ENCODE measurements around the gene PDE6B. TPM values are rescaled to one million over a fixed set of nuclear protein-coding genes. Genes with fewer than 3 reads are reported as not detected.

Gene PDE6B
- total and polyA plus RNA-seq, 2 experiments from 2014 or later = 17.3 to 26.1 TPM

- WGBS (ENCODE audit: low lambda C conversion rate, missing lambda C conversion rate) = 87% methylated on average over 9 of the region's 9 CpGs
- no peak for DNase-seq (ENCODE audit: low spot score)
- TF ChIP-seq EZH2phosphoT487 (IDR thresholded peaks at IDR 0.05; ENCODE audit: low read depth, severe bottlenecking, unreplicated experiment) (no peak), EZH2 (IDR thresholded peaks at IDR 0.05; ENCODE audit: borderline replicate concordance) (no peak), CTCF (IDR thresholded peaks at IDR 0.05; ENCODE audit: poor library complexity) (no peak)
- H2AFZ ChIP-seq = no peak overlapping the region
- no peaks in the 10 kb centered on the region for H4K20me1 ChIP-seq (ENCODE audit: insufficient read depth, poor library complexity, severe bottlenecking)
- H3K79me2 ChIP-seq = peaks cover 8% of the 10 kb centered on the region
- H3K9me3 ChIP-seq (ENCODE audit: low read depth) = no peaks in the 10 kb centered on the region
- no peaks in the 10 kb centered on the region for H3K27me3 ChIP-seq
- no peak overlapping the region for H3K27ac ChIP-seq
- peak overlapping the region; percentile 100 for H3K4me2 ChIP-seq
- H3K9me2 ChIP-seq (replicated peaks; ENCODE audit: insufficient read depth) = no peaks in the 10 kb centered on the region
- no peak overlapping the region for H3K4me3 ChIP-seq
- peaks cover 19% of the 10 kb centered on the region for H3K4me1 ChIP-seq (ENCODE audit: insufficient read depth)
- H3K36me3 ChIP-seq (replicated peaks; ENCODE audit: insufficient read depth, low read depth) = no peaks in the 10 kb centered on the region
These were observed 54.7 kb downstream of the PDE6B start for GRCh38 chr4:680091-680490.

GRCh38 chr4:680551-680927, 55.2 kb downstream of the PDE6B start:
- no peaks in the 10 kb centered on the region for H3K27me3 ChIP-seq
- H2AFZ ChIP-seq = peak overlapping the region; percentile 81
- WGBS (ENCODE audit: low lambda C conversion rate, missing lambda C conversion rate) = 46% methylated on average over 17 of the region's 17 CpGs
- no peaks in the 10 kb centered on the region for H3K36me3 ChIP-seq (replicated peaks; ENCODE audit: insufficient read depth, low read depth)
- no peak overlapping the region for H3K4me3 ChIP-seq
- H3K9me2 ChIP-seq (replicated peaks; ENCODE audit: insufficient read depth) = no peaks in the 10 kb centered on the region
- H3K4me2 ChIP-seq = peak overlapping the region; percentile 100
- TF ChIP-seq EZH2 (IDR thresholded peaks at IDR 0.05; ENCODE audit: borderline replicate concordance) (no peak), CTCF (IDR thresholded peaks at IDR 0.05; ENCODE audit: poor library complexity) (no peak), EZH2phosphoT487 (IDR thresholded peaks at IDR 0.05; ENCODE audit: low read depth, severe bottlenecking, unreplicated experiment) (no peak)
- H3K79me2 ChIP-seq = peaks cover 3% of the 10 kb centered on the region
- peaks cover 14% of the 10 kb centered on the region for H3K4me1 ChIP-seq (ENCODE audit: insufficient read depth)
- DNase-seq (ENCODE audit: low spot score) = no peak
- H3K27ac ChIP-seq = no peak overlapping the region
- H3K9me3 ChIP-seq (ENCODE audit: low read depth) = no peaks in the 10 kb centered on the region
- no peaks in the 10 kb centered on the region for H4K20me1 ChIP-seq (ENCODE audit: insufficient read depth, poor library complexity, severe bottlenecking)

GRCh38 chr4:680928-681645, 55.7 kb downstream of the PDE6B start:
- TF ChIP-seq CTCF (IDR thresholded peaks at IDR 0.05; ENCODE audit: poor library complexity) (no peak), EZH2phosphoT487 (IDR thresholded peaks at IDR 0.05; ENCODE audit: low read depth, severe bottlenecking, unreplicated experiment) (no peak), EZH2 (IDR thresholded peaks at IDR 0.05; ENCODE audit: borderline replicate concordance) (no peak)
- peak overlapping the region; percentile 31 for H3K4me3 ChIP-seq

More at GRCh38 chr4:680928-681645, 55.7 kb downstream of the PDE6B start:
- H3K27ac ChIP-seq = no peak overlapping the region
- H2AFZ ChIP-seq = peak overlapping the region; percentile 81
- no peaks in the 10 kb centered on the region for H3K9me2 ChIP-seq (replicated peaks; ENCODE audit: insufficient read depth)
- H3K9me3 ChIP-seq (ENCODE audit: low read depth) = no peaks in the 10 kb centered on the region
- peaks cover 13% of the 10 kb centered on the region for H3K4me1 ChIP-seq (ENCODE audit: insufficient read depth)
- 7% methylated on average over 16 of the region's 62 CpGs for WGBS (ENCODE audit: low lambda C conversion rate, missing lambda C conversion rate)
- H3K36me3 ChIP-seq (replicated peaks; ENCODE audit: insufficient read depth, low read depth) = no peaks in the 10 kb centered on the region
- peak overlapping the region; percentile 100 for H3K4me2 ChIP-seq
- H3K79me2 ChIP-seq = no peaks in the 10 kb centered on the region
- no peaks in the 10 kb centered on the region for H4K20me1 ChIP-seq (ENCODE audit: insufficient read depth, poor library complexity, severe bottlenecking)
- peak; percentile 80 for DNase-seq (ENCODE audit: low spot score)
- H3K27me3 ChIP-seq = no peaks in the 10 kb centered on the region
